Transverse colon (tissue), 1 donor: ENCODE measurements around the gene ACP6.

Source experiments
- EP300 ChIP-seq: sonication (generic); formaldehyde crosslinking; IDR thresholded peaks from one replicate; pipeline ENCODE4 v1.6.1; 2017; ENCODE audit warnings: antibody characterized with exemption, low read depth
- POLR2A ChIP-seq: fragments of 450-650 bp; IDR thresholded peaks from one replicate; pipeline ENCODE4 v1.6.1; 2016; ENCODE audit warnings: antibody characterized with exemption, mild to moderate bottlenecking, moderate library complexity

DNA sequence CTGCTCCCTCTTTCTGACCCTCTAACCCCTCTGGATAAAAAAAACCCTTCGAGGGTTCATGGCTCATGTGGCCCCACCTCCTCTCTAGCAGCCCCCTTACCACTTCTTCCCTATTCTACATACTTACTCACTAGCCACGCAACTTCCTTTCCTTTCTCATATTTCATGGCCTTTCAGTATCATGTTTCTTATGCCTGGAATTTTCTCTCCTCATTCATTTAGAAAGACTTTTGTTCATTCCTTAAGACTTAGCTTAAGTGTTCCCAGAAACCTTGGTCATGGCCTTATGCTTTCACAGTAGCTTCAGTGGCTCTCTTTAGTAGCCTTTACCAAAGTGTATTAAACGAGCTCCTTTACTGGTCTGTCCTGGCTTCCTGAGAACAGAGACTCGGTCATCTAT is 6.1 kb downstream of the ACP6 start:
- TF ChIP-seq EP300, result no peak
- TF ChIP-seq POLR2A, result no peak
